HG02973 (cell line): ENCODE data around the gene CYP2S1.
"Not testable (repeated sequence)": the region's sequence is repeated elsewhere in the genome, so short reads cannot be mapped to it uniquely, and the experiment has no call there.

Experiments used
- ATAC-seq: cut with Tn5 transposase; IDR thresholded peaks from one replicate; pipeline ENCODE4 v1.9.1; 2021; ENCODE audit warnings: moderate library complexity; ENCODE audit not compliant: unreplicated experiment

The CYP2S1 gene

GRCh38 chr19:41194157-41194552 lies 1.1 kb downstream of the CYP2S1 start:
- no peak for ATAC-seq

GRCh38 chr19:41195675-41196497 lies 2.9 kb downstream of the CYP2S1 start:
- ATAC-seq = no peak

- ATAC-seq = no peak
Measured at GRCh38 chr19:41198559-41198958, 5.5 kb downstream of the CYP2S1 start.

- no peak for ATAC-seq
Measured at GRCh38 chr19:41203371-41203770, 10.4 kb downstream of the CYP2S1 start.

DNA sequence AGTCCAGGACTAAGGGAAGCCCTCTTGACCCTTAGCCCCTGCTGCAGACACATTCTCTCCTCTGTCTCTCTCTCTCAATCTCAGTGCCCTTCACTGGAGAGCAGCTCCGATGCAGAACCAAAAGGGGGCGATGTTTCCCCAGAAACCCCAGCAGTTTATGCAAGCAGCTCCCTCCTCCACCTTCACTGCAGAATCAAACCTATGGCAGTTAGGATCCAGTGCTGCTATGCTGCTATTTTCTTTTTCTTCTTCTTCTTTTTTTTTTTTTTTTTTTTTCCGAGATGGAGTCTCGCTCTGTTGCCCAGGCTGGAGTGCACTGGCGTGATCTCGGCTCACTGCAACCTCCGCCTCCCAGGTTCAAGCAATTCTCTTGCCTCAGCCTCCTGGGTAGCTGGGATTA lies 11.3 kb downstream of the CYP2S1 start:
- ATAC-seq = not testable (repeated sequence)

DNA sequence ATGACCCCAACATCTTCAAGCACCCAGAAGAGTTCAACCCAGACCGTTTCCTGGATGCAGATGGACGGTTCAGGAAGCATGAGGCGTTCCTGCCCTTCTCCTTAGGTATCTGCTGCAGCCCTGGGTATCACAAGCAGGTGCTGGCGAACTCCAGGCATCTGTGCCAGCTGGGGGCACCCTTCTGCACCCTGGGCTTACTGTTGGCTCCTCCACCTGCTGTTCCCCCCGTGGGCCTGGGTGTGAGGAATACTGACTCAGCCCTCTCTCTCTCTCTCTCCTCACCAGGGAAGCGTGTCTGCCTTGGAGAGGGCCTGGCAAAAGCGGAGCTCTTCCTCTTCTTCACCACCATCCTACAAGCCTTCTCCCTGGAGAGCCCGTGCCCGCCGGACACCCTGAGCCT lies 13.0 kb downstream of the CYP2S1 start:
- ATAC-seq = no peak

DNA sequence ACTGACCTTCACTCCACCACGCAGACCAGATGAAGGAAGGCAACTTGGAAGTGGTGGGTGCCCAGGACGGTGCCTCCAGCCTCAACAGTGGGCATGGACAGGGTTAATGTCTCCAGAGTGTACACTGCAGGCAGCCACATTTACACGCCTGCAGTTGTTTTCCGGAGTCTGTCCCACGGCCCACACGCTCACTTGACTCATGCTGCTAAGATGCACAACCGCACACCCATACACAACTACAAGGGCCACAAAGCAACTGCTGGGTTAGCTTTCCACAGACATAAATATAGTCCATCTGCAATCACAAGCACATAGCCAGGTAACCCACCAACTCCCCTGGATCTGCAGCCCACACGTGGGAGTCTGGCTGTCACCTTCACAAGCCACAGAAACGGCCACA lies 13.4 kb downstream of the CYP2S1 start:
- no peak for ATAC-seq

DNA sequence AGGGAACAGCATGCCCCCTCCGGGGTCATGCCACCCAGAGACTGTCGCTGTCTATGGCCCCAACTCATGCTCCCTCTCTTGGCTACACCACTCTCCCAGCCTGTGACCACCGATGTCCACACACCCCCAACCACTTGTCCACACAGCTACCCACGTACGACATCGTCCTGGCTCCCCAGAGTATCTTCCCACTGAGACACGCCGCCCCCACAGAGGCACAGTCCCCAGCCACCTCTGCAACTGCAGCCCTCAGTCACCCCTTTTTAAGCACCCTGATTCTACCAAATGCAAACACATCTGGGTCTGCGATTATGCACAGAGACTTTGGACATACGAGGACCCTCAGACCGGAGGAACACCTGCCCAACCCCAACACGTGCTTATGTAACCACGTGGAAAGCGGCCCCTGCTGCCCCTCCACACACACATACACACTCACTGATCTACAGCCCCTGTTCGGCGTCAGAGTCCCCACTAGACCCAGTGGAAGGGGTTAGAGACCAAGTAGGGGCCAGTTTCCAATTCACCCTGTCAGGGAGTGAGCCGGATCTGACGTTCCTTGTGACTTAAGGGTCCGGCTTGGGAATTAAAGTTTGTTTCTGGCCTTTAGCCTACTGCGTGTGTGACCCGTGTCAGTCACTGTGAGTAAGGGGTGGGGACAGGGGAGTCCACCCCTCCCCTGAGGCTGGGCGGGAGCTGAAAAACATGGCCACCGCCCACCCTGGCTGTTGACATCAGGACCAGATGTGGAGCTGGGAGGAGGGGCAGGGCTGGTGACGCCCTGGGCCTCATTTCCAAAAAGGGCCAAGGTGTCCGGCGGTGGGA lies 14.1 kb downstream of the CYP2S1 start:
- ATAC-seq = no peak

- ATAC-seq = no peak
Measured at GRCh38 chr19:41214161-41214560, 21.1 kb downstream of the CYP2S1 start.

DNA sequence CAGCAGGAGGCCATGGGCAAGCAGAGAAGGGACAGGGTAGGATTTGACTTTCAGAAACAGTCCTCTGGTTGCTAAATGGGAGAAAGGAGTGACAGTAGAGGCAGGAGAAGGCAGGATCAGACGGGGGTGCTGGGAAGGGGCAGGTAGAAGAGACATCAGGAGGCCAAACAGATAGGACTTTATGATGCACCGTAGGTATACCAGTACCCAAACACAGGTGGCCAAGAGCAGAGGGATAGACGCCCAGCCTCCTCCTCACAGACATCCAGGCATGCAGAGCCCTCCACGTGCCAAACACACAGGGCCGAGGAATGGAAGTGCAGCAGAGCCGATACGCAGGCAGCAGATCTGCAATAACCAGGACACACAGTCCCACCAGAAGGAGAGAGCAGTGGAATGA lies 24.7 kb downstream of the CYP2S1 start:
- ATAC-seq = no peak

- no peak for ATAC-seq
Measured at GRCh38 chr19:41218249-41218614, 25.2 kb downstream of the CYP2S1 start.

GRCh38 chr19:41218615-41219507 lies 25.8 kb downstream of the CYP2S1 start, which contains the start of gene AXL:
TSS of gene AXL (plus strand) at chr19:41219223. CDS start at chr19:41219393, 170 bp downstream.
- ATAC-seq = no peak

DNA sequence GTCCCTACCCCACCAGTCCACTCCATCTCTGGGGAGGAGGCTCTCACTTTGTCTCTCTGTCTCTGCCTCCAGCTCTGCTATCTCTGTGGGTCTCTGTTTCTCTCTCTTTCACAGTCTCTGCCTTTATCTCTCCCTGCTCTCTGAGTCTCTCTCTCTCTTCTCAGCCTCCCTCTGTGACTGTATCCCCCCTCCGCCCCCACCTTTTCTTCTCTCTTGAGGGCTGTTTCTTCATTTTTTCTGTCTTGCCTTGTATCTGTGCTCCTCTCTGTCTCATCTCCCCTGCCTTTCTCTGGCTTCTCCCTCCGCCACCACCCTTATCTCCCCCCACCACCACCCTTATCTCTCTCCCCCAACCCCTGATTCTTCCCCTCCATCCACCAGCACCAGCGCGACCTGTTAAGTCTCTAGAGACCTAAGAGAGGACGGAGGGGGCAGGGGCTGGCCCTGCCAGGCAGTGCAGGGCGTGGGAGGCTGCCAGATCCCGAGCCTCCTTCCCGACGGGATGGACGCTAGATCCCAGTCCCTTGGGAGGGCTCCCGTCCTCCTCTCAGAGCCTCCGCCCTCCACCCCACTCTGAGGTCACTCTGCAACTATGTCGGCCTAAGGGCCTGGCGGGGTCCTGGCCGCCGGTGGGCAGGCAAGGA lies 27.0 kb downstream of the CYP2S1 start:
- ATAC-seq = no peak

GRCh38 chr19:41220811-41221210 lies 27.8 kb downstream of the CYP2S1 start:
- ATAC-seq = no peak

DNA sequence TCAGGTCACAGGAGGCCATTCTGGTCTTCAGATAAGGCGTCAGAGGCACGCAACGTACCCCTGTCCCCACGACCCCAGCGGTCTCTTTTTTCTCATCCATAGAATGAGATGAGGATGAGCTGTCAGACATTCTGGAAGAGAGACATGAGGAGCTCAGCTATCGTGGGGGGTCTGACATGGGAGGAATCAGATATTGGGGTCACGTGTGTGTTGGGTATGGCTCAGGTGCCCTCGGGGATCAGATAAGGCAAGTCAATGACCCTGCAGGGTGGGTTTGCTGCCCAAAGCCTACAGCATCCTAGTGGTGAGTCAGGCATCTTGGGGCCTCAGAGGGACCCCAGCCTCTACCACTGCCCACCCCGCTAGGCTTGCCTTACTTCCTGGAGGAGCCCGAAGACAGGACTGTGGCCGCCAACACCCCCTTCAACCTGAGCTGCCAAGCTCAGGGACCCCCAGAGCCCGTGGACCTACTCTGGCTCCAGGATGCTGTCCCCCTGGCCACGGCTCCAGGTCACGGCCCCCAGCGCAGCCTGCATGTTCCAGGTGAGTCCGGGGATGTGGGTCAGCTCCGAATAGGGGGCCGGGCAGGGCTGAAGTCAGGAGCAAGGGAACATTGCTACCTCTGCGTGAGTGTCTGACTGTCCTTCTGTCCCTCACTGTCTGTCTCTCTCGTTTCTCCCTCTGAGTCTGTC lies 28.6 kb downstream of the CYP2S1 start:
- ATAC-seq = no peak

- ATAC-seq = no peak
Measured at GRCh38 chr19:41222240-41222639, 29.2 kb downstream of the CYP2S1 start.

GRCh38 chr19:41223431-41224234 lies 30.6 kb downstream of the CYP2S1 start:
- ATAC-seq = no peak

- no peak for ATAC-seq
Measured at GRCh38 chr19:41224632-41225031, 31.6 kb downstream of the CYP2S1 start.
